GM18951 (cell line): ENCODE data around the gene RPL12.

Experiments used
- POLR2A ChIP-seq: IDR thresholded peaks from 4 replicates; pipeline ENCODE4 v1.6.1; 2011; ENCODE audit warnings: mild to moderate bottlenecking; ENCODE audit not compliant: insufficient read length, insufficient read depth; ENCODE audit errors: extremely low read depth
- in situ Hi-C: fragments of 300-500 bp; cut with MboI; formaldehyde crosslinking; loops from one replicate; pipeline ENCODE4 v1.12.0; 2022; ENCODE audit warnings: low sequenced_read_pairs, mixed read lengths, inconsistent platforms; ENCODE audit not compliant: unreplicated experiment

Gene RPL12

DNA sequence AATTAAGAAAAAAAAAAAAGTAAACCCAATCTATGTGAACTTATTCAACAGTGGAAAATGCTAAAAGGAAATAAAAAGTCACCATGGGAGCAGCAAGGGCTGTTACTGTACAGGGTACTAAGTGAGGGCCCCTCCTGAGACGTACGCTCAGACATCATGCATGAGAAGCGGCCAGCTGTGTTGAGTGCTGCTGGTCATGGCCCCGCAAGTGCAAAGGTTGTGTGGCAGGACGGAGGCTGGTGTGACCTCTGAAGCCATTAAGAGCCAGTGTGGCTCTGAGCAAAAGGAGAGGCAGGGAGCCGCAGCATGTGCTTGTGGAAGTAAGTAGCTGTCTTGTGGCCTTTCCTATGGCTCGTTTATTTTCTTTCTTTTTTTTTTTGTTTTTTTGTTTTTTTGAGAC lies 30.1 kb downstream of the RPL12 start:
- no peak for TF ChIP-seq POLR2A
- in situ Hi-C loops, result no loop called here

DNA sequence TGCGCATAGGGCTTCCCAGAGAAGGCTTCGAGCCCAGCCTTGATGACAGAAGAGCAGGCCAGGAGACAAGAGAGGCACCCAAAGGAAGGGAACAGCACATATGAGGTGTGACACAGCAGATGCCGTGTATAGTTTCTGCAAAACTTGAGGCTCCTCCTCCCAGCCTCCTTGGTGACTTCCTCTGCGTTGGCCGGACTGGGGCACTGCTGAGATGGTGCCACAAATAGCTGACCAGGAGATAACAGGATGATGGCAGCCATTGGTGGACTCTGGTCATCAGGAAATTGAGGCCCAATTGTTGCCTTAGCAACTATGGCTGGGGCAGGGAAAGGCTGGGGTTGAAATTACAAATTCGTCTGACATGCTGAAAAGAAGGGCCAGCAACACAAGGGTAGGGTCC lies 31.9 kb downstream of the RPL12 start:
- in situ Hi-C loops, result no loop called here
- TF ChIP-seq POLR2A, result no peak

DNA sequence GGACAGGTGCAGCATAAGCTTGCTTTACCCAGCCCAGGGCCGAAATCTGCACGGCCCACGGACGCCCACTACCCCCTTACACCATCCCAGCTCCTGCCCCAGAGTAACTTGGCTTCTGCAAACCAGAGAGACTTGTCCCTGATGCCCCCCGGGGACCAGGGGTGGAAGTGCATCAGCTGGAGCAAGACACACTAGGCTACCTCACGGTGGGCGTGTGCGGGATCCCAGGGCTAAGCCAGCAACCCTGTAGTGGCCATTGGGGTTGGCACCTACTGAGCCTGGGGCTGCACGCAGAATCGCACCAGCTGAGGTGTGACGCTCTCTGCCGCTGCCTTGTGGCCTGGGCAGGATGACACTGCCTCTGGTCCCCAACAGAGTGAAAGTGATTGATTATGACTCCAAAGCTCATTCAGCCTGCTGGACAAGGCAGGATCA lies 33.2 kb downstream of the RPL12 start:
- in situ Hi-C loops, result no loop called here
- TF ChIP-seq POLR2A, result no peak

DNA sequence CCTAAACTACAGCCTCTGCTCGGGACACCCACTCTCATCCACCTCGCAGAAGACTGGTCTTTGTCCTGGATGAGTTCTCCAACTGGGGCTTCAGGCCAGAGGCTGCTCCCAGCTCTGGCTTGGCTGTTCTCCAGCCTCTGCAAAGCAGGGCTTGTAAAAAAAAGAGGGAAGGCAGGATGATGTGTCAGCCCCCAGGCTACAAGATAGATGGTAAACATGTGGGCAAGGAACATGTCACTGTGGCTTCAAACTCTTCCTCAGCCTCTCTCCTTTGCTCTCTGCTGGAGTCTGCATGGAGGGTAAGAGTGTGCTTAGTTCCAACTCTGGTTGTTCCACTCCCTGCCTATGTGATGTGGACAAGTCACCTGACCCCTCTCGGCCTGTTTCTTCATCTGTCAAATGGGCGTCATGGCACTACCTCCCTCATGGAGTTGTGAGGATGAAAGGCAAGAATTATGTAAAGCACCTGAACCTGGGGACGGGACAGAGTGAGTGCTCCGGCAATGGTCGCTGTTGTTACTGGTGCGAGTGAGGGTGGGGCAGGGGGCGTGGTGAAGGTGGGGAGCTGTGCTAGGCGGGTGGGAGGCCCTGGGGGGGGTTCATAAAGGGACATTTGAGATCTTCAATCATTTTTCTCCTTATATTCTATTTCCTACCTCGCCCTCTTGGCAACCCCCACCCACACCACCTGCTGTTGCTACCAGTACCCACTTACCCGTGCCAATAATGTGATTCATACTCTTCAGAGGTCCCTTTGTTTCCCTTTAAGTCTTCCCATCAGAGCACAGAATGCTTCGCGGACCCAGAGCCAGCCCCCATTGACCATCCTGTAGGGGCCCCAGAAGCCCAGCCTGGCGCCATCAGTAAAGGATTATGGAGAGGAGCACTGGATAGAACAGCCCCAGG lies 33.8 kb downstream of the RPL12 start:
- TF ChIP-seq POLR2A, result no peak

DNA sequence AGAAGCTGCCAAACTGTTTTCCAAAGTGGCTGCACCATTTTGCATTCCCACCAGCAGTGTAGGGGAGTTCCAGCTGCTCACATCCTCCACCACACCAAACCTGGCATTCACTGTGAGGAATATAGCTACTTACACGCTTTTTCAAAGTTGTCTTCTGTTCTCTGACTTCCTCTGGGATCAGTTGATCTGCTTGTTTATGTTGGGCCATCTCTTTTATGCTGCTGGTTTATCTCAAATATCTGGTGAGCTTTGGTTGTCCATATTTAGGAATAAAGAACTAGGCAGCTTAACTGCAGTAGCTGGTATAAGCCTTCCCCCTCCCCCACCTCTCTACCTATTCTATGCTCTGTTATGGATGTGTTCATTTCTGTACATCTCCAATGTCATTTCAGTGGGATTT lies 35.5 kb downstream of the RPL12 start:
- no peak for TF ChIP-seq POLR2A
- in situ Hi-C loops, result no loop called here

More for the DNA sequence above, 33.8 kb downstream of the RPL12 start:
- in situ Hi-C loops, result no loop called here

DNA sequence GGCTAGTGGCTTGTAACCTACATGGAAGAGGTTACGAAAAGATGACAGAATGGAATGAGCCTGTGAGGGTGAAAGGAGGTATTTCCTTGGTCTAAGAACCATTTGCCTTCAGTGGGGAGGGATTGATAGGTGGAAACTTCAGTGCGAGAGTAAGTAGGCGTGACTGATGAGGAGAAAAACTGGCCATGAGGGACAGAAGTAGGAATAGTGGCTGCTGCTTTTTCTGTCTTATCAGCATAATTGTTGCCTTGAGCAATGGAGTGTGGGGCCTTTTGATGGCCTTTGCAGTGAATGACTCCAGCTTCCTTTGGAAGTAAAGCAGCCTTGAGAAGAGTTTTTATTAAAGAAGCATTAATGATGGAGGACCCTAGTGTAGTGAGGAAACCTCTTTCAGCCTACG lies 36.1 kb downstream of the RPL12 start:
- TF ChIP-seq POLR2A, result no peak
- in situ Hi-C loops, result no loop called here

DNA sequence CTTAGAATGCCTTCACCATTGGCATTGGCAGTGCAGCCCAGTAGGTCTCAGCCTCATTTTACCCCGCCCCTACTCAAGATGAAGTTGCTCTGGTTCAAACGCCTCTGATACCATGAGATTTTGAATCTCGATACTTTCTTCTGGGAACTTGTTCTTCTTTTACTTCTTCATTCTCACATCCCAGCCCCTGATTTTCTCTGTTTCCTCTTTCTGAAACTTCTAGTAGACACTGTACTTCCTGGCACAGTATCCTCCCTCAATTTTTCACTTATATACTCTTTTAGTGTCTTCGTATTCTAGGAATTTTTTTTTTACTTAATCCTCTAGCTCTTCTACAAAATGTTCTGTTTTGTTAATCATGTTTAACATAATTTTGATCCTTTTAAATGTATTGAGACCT lies 40.1 kb downstream of the RPL12 start:
- in situ Hi-C loops, result no loop called here

DNA sequence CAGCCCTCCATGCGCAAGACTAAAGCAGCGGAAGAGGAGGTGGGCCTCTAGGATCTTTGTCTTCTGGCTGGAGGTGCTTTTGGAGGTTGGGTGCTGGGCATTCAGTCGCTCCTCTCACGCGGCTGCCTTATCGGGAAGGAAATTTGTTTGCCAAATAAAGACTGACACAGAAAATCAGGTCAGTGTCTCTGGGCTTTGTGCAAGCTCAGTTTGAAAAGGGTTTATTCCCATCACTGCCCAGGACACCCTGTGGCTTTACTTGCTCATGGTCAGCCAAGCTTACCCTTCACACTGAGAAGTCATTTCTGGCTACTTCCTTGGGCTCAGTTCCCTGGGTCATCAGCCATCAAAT lies 43.7 kb downstream of the RPL12 start:
- in situ Hi-C loops, result no loop called here
- TF ChIP-seq POLR2A, result no peak

More for the DNA sequence above, 40.1 kb downstream of the RPL12 start:
- TF ChIP-seq POLR2A, result no peak

DNA sequence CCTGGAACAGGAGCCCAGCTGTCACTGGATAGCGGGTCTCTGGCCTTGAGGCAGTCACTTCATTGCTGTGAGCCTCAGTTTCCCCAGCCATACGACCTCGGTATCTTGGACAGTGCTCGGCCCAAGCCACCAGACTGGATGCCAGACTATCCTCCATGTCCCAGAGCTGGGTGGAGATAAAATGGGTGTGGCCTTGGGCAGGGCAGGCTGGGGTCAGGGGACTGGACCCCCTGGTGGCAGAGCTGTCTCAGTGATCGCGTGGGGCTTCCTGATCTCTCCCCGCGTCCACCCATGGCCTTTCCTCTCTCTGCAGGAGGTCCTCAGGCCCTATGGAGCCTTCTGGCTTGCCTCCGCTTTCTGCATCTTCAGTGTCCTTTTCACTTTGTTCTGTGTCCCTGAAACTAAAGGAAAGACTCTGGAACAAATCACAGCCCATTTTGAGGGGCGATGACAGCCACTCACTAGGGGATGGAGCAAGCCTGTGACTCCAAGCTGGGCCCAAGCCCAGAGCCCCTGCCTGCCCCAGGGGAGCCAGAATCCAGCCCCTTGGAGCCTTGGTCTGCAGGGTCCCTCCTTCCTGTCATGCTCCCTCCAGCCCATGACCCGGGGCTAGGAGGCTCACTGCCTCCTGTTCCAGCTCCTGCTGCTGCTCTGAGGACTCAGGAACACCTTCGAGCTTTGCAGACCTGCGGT lies 44.3 kb downstream of the RPL12 start:
- in situ Hi-C loops, result no loop called here
- no peak for TF ChIP-seq POLR2A

DNA sequence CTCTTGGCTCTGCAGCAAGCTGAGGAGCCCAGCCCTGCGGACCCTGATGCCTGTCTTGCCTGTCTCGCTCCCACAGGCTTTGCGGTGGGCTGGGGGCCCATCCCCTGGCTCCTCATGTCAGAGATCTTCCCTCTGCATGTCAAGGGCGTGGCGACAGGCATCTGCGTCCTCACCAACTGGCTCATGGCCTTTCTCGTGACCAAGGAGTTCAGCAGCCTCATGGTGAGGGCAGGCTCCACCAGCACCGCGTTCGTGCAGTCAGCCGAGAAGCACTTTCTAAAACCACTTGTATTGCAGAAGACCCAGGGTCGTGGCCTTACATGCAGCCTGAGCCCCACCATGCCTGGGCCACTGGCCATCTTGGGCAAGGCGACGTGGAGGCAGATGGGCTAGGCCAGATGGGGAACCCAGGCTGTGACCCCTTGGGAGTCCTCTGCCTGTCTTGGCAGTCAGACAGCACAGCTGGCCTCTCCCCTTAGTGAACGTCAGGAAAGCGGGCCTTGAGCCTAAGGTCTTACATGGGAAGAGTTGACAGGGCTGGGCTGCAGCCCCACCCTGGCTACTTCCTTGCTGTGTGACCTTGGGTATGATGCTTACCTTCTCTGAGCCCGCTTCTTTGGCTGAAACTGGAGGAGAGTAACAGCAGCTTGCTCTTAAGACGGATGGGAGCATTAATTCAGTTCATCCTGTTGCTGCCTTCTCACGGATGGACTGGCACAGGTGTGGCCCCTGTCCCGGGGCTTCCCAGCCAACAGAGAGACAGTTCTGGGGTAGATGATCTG lies 45.7 kb downstream of the RPL12 start:
- in situ Hi-C loops, result no loop called here
- TF ChIP-seq POLR2A, result no peak

DNA sequence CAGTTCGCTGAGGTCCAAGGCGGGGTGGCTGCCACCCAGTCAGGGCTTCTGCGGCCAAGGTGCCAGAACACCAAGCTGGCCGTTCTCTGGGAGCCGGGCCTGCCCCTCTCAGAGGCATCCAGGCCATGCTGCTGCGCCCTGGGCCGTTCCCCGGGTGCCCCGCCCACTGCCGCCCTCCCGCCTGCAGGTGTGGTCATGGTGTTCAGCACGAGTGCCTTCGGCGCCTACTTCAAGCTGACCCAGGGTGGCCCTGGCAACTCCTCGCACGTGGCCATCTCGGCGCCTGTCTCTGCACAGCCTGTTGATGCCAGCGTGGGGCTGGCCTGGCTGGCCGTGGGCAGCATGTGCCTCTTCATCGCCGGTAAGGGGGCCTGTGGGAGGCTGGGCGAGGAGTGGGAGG lies 46.6 kb downstream of the RPL12 start:
- TF ChIP-seq POLR2A, result no peak
- in situ Hi-C loops, result no loop called here

DNA sequence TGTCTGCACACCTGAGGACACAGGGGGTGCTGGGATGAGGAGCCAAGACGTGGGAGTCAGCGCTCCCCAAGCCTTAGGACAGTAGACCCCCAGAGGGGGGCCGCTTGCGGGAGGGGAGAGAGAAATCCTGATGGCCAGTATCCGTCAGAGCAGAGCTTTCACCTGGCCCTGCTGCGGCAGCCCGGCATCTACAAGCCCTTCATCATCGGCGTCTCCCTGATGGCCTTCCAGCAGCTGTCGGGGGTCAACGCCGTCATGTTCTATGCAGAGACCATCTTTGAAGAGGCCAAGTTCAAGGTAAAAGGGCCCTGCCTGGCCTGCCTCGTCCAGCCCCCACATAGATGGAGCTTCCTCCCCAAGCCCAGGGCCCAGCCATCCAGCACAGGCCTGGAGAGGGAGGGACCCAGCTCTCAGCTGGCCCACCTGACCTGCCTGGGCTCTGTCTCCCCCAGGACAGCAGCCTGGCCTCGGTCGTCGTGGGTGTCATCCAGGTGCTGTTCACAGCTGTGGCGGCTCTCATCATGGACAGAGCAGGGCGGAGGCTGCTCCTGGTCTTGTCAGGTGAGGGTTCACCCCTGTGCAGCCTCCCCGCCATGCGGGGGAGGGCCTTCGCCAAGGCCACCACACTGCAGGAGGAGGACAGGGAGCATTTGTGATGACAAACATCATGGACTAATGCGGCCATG lies 47.6 kb downstream of the RPL12 start:
- no peak for TF ChIP-seq POLR2A
- in situ Hi-C loops, result no loop called here

DNA sequence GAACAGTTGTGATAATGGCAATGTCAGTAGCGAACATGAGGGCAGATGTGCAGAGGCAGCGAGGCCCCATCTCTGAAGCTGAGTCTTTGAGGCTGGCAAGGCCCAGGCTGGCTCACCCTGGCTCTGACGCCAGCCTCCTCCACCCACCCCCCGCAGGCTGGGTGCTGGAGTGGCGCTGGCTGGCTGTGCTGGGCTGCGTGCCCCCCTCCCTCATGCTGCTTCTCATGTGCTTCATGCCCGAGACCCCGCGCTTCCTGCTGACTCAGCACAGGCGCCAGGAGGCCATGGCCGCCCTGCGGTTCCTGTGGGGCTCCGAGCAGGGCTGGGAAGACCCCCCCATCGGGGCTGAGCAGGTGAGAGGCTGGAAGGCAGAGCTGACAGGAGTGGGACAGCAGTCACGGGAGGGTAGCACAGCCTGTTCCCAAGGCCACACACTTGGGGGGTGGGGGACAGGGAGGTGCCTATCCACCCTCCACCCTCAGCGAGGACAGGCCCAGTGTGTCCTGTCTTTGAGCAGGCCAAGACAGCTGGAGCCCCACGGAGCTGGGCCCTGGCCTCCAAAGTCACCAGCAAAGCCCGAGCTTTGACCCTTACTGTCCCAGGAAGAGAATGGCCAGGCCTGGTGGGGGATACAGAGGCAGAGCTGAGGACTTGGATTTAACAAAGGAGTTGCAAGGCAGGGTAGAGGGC lies 48.7 kb downstream of the RPL12 start:
- in situ Hi-C loops, result no loop called here
- TF ChIP-seq POLR2A, result no peak
